ENCODE data around the gene NLRP7. TPM values are rescaled to one million over a fixed set of nuclear protein-coding genes. Genes with fewer than 3 reads are reported as not detected.
"Not testable (repeated sequence)": the region's sequence is repeated elsewhere in the genome, so short reads cannot be mapped to it uniquely, and the experiment has no call there.

Gene NLRP7
- total RNA-seq, 2 donors from 2014 or later: not detected

- intact Hi-C loops (cut with DNase I): no loop called here
- peaks cover 5% of the 10 kb centered on the region for H3K27me3 ChIP-seq
- H3K4me1 ChIP-seq: no peaks in the 10 kb centered on the region
- no peak overlapping the region for H3K27ac ChIP-seq
- DNase-seq: no peak
- H3K9ac ChIP-seq (ENCODE audit: low read depth in 2 of 2, low read length in 2 of 2): no peak overlapping the region
- TF ChIP-seq, protein P1, sequence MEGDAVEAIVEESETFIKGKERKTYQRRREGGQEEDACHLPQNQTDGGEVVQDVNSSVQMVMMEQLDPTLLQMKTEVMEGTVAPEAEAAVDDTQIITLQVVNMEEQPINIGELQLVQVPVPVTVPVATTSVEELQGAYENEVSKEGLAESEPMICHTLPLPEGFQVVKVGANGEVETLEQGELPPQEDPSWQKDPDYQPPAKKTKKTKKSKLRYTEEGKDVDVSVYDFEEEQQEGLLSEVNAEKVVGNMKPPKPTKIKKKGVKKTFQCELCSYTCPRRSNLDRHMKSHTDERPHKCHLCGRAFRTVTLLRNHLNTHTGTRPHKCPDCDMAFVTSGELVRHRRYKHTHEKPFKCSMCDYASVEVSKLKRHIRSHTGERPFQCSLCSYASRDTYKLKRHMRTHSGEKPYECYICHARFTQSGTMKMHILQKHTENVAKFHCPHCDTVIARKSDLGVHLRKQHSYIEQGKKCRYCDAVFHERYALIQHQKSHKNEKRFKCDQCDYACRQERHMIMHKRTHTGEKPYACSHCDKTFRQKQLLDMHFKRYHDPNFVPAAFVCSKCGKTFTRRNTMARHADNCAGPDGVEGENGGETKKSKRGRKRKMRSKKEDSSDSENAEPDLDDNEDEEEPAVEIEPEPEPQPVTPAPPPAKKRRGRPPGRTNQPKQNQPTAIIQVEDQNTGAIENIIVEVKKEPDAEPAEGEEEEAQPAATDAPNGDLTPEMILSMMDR (IDR thresholded peaks at IDR 0.05): no peak
- no peaks in the 10 kb centered on the region for H3K9me3 ChIP-seq
- no peaks in the 10 kb centered on the region for H3K36me3 ChIP-seq
- no peak overlapping the region for H3K4me3 ChIP-seq
Measured at GRCh38 chr19:54923276-54923675, 24.1 kb downstream of the NLRP7 start.

DNA sequence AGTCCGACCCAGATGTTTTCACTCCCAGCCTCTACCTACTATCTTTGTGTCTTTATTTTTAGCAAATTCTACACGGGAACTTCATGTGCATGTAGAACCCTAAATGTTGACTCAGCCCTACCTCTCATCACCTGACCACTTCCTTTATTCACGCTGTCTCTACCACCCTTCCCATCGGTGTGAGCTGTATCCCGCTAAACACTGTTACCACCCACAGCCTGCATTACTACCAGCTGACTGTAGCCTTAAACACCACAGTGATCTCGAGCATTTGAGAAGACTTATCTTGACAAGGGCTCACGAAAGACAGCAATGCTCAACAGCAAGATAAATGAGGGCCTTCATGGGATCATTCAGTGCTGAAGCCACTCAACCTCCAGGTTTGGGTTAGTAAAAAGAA, 26.2 kb downstream of the NLRP7 start:
- Histone ChIP-seq H3K36me3 (no peaks in the 10 kb centered on the region), H3K27me3 (peaks cover 5% of the 10 kb centered on the region), H3K4me1 (no peaks in the 10 kb centered on the region), H3K9me3 (no peaks in the 10 kb centered on the region), H3K4me3 (no peak overlapping the region), H3K27ac (no peak overlapping the region), H3K9ac (ENCODE audit: low read depth in 2 of 2, low read length in 2 of 2) (no peak overlapping the region)
- no peak for DNase-seq
- intact Hi-C loops (cut with DNase I): no loop called here
- TF ChIP-seq, protein P1 (IDR thresholded peaks at IDR 0.05): no peak

GRCh38 chr19:54919646-54920563, 27.4 kb downstream of the NLRP7 start:
- intact Hi-C loops (cut with DNase I): not testable (repeated sequence)

DNA sequence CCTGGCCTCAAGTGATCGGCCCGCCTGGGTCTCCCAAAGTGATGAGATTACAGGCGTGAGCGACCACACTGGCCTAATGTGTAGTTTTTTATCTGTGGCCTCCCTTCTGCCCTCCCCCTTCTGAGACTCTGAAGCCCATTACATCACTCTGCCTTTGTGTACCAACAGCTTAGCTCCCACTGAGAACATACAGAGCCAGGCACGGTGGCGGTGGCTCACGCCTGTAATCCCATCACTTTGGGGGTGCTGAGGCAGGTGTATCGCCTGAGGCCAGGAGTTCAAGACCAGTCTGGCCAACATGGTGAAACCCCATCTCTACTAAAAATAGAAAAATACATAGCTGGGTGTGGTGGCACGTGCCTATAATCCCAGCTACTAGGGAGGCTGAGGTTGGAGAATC, 28.8 kb downstream of the NLRP7 start:
- TF ChIP-seq, protein P1 (IDR thresholded peaks at IDR 0.05): no peak
- Histone ChIP-seq H3K9ac (ENCODE audit: low read depth in 2 of 2, low read length in 2 of 2) (no peak overlapping the region), H3K27me3 (peaks cover 5% of the 10 kb centered on the region), H3K9me3 (no peaks in the 10 kb centered on the region), H3K36me3 (no peaks in the 10 kb centered on the region), H3K4me3 (no peak overlapping the region), H3K27ac (no peak overlapping the region), H3K4me1 (no peaks in the 10 kb centered on the region)
- intact Hi-C loops (cut with DNase I): no loop called here
- DNase-seq: no peak

More at GRCh38 chr19:54919646-54920563, 27.4 kb downstream of the NLRP7 start:
- H3K36me3 ChIP-seq; H3K27me3 ChIP-seq; H3K9me3 ChIP-seq; DNase-seq; H3K4me3 ChIP-seq; H3K27ac ChIP-seq; H3K9ac ChIP-seq (ENCODE audit: low read depth in 2 of 2, low read length in 2 of 2); H3K4me1 ChIP-seq: not testable (repeated sequence)

- H3K4me3 ChIP-seq: no peak overlapping the region
- H3K4me1 ChIP-seq: no peaks in the 10 kb centered on the region
- H3K9me3 ChIP-seq: no peaks in the 10 kb centered on the region
- TF ChIP-seq, protein P1 (IDR thresholded peaks at IDR 0.05): no peak
- no peak overlapping the region for H3K9ac ChIP-seq (ENCODE audit: low read depth in 2 of 2, low read length in 2 of 2)
- no peaks in the 10 kb centered on the region for H3K36me3 ChIP-seq
- peaks cover 5% of the 10 kb centered on the region for H3K27me3 ChIP-seq
- no peak overlapping the region for H3K27ac ChIP-seq
- intact Hi-C loops (cut with DNase I): no loop called here
- no peak for DNase-seq
Measured at GRCh38 chr19:54916822-54917221, 30.5 kb downstream of the NLRP7 start.

DNA sequence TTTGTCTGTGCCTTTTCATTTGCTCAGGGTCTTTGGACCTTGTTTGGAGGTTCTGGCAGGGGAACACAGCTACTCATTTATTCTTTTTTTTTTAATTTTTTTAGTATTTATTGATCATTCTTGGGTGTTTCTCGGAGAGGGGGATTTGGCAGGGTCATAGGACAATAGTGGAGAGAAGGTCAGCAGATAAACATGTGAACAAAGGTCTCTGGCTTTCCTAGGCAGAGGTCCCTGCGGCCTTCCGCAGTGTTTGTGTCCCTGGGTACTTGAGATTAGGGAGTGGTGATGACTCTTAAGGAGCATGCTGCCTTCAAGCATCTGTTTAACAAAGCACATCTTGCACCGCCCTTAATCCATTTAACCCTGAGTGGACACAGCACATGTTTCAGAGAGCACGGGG, 39.4 kb downstream of the NLRP7 start:
- H3K9ac ChIP-seq (ENCODE audit: low read depth in 2 of 2, low read length in 2 of 2); H3K27ac ChIP-seq; H3K9me3 ChIP-seq; H3K36me3 ChIP-seq; H3K27me3 ChIP-seq; DNase-seq; intact Hi-C loops (cut with DNase I); H3K4me3 ChIP-seq; H3K4me1 ChIP-seq: not testable (repeated sequence)
